HL-60/S4 treated with retinoic acid at 250 ng/mL for 4 days and 3 days (cell line): ENCODE measurements around the gene CSRNP3.

Source experiments
- in situ Hi-C: fragments of 300-500 bp; cut with MboI; formaldehyde crosslinking; loops from 2 replicates; pipeline ENCODE4 v1.7.0; 2022; ENCODE audit warnings: low sequenced_read_pairs

CSRNP3 gene

GRCh38 chr2:165674780-165675179, 205.3 kb downstream of the CSRNP3 start:
- in situ Hi-C loops = no loop called here

- in situ Hi-C loops = no loop called here
Observed at GRCh38 chr2:165675551-165675968, 206.1 kb downstream of the CSRNP3 start.

- in situ Hi-C loops = no loop called here
Observed at GRCh38 chr2:165678882-165679281, 209.4 kb downstream of the CSRNP3 start.

DNA sequence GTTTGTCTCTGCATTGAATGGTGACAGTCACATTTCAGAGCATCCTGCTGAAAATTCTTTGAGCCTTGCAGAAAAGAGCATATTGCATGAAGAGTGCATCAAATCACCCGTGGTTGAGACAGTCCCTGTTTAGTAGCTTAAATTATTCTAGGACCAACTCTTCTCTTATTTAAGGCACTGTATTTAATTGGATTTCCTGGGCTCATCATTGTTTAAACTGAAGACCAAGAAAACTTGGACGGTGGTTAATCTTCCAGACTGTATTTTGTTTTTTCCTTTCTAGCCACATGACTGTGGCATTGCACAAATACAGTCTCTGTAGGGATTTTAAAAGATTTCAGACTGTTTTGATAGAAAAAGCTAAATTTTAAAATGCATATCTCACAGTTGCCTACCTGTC, 210.1 kb downstream of the CSRNP3 start:
- in situ Hi-C loops = no loop called here

DNA sequence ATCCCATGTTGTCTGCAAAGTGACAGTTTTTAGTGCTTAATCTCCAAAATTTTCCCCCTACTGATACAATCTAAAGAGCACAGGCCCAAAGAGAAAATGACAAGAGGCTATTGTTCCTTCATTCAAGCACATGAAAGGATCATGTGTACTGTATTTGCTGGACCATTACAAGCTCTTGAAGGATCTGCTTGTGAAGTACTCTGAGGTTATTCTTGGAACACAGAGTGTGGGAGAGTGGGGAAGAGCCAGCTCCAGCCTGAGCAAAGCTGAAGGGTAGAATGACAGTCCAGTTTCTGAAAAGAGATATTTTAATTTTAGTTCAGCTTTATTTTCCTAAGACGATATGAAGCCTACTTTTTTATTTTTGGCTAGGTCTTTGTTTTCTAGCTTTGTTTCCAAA, 212.3 kb downstream of the CSRNP3 start:
- in situ Hi-C loops = no loop called here

GRCh38 chr2:165682546-165682945, 213.0 kb downstream of the CSRNP3 start:
- in situ Hi-C loops = no loop called here

- in situ Hi-C loops = no loop called here
Observed at GRCh38 chr2:165686800-165687199, 217.3 kb downstream of the CSRNP3 start.

- in situ Hi-C loops = no loop called here
Observed at GRCh38 chr2:165687426-165688002, 218.0 kb downstream of the CSRNP3 start.

DNA sequence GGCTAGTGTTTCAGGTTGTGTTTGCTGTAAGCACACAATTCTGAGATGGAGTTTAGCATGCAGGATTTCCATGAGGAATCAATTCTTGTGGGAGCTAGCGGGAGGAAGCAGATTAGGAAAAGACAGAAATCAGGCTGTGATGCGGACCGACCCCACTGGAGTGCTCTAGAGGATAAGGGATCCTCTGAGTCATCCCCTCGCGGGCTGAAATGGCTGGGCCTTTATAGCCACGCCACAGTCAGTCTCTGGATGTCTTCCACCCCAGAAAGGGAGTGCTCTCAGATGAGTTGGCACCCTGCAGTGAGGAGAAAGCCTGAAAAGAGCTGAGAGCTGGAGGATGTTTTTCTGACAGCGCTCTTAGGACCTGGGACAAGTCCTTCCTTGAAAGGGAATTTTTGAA, 222.1 kb downstream of the CSRNP3 start:
- in situ Hi-C loops = no loop called here

- in situ Hi-C loops = no loop called here
Observed at GRCh38 chr2:165692906-165693305, 223.4 kb downstream of the CSRNP3 start.

DNA sequence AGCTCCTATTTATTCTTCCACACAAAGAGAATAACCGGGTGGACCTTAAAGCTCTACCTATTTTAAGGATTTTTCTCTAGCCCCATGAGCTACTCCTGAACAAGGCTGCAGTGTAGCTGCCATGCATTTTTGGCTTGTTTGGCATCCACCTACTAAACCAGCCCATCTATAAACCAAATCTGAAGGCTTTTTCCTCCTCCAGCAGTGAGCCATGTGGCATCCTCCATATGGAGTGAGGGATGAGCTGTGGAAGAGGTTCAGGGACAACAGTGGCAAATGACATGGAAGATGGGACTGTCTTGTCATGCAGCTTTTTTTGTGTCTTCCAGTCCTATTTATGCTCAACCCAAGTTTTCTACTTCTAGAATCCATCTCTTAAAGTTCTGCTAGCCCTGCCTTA, 224.3 kb downstream of the CSRNP3 start:
- in situ Hi-C loops = no loop called here

DNA sequence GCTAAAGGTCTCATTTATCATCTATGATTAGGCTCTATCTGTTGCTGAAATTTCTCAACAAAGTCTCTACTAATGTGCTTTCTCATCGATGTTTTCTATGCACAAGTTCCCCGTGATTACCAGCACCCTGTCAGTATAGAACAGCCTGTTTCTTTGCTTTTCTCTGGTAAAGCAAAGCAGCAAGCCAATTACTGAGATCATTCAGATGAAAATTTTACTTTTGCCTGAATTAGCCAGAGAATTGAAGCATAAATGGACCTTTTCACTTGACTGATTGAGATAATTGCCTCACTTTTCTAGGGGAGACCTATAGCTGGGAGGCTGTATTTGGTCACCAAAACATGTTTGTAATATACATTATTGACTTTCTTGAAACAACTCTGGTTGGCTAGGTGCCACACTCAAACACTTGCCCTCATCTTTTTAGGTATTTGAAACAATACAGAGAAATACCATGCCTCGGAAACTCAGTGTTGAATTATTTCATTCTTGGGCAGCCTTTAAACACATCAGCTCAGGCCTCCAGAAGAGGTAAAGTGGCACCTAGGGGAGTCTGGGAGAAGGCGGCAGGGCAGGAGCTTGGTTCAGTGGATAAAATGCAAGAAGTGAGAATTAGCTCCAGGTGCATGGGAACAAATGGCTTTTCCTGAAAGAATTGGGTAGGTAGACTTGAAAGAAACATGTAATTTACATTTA, 228.4 kb downstream of the CSRNP3 start:
- in situ Hi-C loops = no loop called here

- in situ Hi-C loops = no loop called here
Observed at GRCh38 chr2:165698444-165698884, 229.0 kb downstream of the CSRNP3 start.

DNA sequence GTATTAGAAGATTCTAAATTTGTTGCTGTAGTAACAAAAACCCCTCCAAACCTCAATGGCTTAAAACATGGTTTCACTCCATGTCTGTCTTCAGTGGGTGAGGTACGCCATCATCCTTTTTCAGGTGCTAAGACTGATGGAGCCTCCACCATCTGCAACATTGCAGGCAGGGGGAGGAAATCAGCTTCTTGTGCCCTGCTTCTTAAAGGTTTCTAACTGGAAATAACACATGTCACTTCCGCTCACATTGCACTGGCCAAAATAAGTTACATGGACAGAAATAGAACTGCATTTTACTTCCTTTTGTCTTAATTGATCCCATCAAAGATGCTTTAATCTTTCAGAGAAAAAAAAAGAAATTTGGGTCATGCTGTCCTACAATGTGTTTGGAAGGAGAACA, 230.4 kb downstream of the CSRNP3 start:
- in situ Hi-C loops = no loop called here

- in situ Hi-C loops = no loop called here
Observed at GRCh38 chr2:165700531-165700930, 231.0 kb downstream of the CSRNP3 start.

DNA sequence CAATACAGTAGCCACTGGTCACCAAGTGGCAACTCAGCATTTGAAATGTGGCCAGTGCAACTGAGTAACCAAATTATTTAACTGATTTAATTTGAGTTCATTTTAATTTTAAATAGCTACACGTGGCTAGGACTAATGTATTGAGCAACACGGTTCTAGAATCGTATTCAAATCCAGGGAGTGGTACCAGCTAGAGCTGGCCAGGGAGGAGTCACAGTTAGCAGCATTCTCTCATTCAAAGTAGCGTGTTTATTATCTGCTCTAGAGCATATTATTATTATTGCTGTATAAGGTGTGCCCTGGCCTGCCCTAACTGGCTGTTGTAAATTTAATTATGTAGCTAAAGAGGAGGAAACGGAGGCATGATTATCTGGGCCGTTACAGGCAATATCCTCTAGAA, 231.6 kb downstream of the CSRNP3 start:
- in situ Hi-C loops = no loop called here

GRCh38 chr2:165706960-165707487, 237.5 kb downstream of the CSRNP3 start:
- in situ Hi-C loops = no loop called here

GRCh38 chr2:165716091-165716490, 246.6 kb downstream of the CSRNP3 start:
- in situ Hi-C loops = no loop called here

DNA sequence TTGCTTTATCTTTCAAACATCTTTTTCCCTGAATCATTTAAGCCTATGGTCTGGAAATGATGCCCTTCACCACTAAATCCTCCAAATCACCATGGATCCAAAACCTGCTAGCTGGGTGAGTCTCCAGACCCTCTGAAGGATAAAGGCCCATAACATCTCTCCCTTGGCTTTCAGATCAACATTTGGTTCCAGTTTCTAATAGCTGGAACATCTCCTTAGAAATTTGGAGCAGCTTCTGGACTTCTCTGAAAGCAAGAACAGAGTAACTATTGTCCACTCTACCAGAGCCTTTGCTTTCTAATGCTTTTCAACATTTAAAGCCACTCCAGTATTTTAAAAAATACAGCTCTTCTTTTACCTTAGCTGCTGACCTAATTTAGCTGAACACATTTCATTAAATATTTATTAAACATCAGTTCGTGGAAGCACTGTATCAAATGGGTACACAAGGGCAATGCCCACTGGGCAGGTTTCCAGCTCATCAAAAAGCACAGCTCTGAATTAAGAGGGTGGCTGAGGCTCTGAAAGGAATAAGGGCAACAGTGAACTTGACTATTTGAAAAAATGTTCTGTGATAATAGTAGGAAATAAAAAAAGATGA, 249.2 kb downstream of the CSRNP3 start:
- in situ Hi-C loops = no loop called here

DNA sequence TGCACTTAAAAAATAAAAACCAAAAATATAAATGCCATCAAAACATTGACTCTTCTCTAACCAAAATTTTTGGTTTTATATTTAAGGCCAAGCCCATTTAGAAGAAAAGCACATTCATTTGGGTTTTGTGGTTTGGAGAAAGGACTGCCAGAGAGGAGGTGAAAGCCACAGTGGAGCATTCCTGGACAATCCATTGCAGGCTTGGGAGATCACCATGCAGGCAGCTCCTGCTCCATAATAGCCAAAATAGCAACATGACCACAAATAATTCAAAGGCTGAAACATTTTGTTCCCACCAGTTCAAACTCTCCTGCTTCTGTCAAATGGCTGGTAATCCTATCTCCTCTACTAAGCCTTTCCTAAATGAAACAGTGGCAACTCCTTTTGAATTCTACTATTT, 251.0 kb downstream of the CSRNP3 start:
- in situ Hi-C loops = no loop called here

- in situ Hi-C loops = no loop called here
Observed at GRCh38 chr2:165725421-165725820, 255.9 kb downstream of the CSRNP3 start.
